Activated gamma-delta T cell treated with Interleukin-2 at 50 U/mL for 16 hours (primary cell): Measurements from ENCODE around the gene NALF2.

Experiments used
- DNase-seq: peaks from one replicate; pipeline ENCODE4 v3.0.0-alpha.2; 2020

The NALF2 gene

GRCh38 chrX:69503782-69504625, at the start of gene NALF2:
NALF2 (plus strand) TSS chrX:69504326; CDS start chrX:69505283, 957 bp downstream.
- DNase-seq: no peak

DNA sequence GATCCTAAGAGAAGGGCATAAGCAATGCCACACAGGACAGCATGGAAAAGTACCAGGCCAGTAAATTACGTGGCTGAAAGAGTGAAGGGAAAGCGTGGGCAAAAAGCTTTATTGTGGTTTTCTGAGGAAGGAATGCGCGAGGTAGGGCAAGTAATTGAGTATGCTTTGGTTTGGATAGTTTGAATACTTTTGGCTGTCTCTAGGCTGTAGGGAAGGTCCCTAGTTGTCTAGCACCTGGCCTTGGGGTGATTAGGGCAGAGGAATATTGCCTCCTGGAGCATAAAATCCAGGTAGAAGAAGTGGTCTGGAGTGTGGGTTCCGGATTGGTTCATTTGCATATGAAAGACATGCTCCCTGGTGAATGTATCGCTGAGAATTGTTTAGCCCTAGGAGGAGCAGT, 46.4 kb upstream of the NALF2 start:
- DNase-seq: no peak

- DNase-seq: no peak
These were observed 37.6 kb upstream of the NALF2 start for GRCh38 chrX:69466546-69466945.

GRCh38 chrX:69469975-69470374, 34.2 kb upstream of the NALF2 start:
- DNase-seq: no peak

- DNase-seq: no peak
These were observed 14.5 kb upstream of the NALF2 start for GRCh38 chrX:69489625-69490024.

DNA sequence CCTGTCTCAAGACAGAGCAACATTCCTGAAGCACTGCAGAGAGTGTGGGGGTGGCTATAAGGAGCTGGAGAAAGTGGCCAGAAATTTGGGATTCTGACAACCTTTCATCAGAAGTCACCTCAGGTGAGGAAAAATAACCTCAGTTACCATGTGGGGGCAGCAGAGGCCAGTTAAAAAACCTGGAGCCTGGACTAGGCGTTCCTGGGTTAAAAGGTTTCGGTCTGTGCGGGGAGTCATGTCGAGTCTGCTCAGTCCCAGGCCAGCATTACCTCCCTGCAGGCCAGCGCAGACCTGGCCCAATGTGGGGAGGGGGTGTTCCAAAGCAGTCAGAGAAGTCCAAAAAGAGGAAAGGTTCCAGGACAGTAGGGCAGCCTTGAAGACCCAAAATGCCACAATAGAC, 10.9 kb upstream of the NALF2 start:
- no peak for DNase-seq

DNA sequence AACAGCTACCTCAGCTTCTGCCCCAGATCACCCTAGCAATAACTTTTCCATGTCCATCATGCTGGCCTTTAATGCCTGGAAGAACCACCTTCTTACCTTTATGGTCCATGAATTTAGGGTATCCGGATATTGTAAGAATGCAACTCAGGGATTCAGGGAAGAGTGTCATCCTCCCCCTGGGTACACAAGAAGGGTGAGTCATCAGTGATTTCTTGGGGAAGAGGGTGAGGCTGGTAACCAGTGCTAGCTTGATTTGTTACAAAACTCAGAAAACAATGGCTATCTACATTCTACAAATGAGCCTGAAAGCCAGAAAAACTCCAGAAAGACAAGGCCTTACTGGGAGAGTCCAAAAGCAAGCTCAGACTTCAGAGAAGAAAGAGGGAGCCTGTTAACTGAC, 10.4 kb upstream of the NALF2 start:
- no peak for DNase-seq

DNA sequence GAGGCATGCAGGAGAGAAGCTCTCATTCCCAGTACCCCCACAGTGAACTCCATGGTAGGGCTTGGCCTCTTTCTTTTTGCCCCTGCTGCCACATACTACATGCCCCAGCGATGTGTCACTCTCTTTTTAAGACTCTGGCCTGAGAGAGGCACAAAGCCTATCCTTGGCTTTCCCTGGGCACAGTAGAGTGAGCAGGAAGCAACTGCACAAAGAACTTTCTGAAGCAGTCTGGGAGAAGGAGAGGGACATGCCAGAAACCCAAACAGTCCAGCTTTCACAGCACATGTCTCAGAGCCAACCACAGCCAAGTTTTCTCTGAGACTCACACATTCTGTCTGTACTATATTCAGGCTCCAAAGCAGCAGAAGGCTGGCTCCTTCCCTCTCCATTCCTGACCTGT, 7.9 kb upstream of the NALF2 start:
- no peak for DNase-seq

GRCh38 chrX:69501429-69501828, 2.7 kb upstream of the NALF2 start:
- no peak for DNase-seq

GRCh38 chrX:69503228-69503781, 821 bp upstream of the NALF2 start:
- no peak for DNase-seq

GRCh38 chrX:69504626-69505612, 793 bp downstream of the NALF2 start:
- no peak for DNase-seq

GRCh38 chrX:69505772-69506616, 1.9 kb downstream of the NALF2 start:
- DNase-seq: no peak

DNA sequence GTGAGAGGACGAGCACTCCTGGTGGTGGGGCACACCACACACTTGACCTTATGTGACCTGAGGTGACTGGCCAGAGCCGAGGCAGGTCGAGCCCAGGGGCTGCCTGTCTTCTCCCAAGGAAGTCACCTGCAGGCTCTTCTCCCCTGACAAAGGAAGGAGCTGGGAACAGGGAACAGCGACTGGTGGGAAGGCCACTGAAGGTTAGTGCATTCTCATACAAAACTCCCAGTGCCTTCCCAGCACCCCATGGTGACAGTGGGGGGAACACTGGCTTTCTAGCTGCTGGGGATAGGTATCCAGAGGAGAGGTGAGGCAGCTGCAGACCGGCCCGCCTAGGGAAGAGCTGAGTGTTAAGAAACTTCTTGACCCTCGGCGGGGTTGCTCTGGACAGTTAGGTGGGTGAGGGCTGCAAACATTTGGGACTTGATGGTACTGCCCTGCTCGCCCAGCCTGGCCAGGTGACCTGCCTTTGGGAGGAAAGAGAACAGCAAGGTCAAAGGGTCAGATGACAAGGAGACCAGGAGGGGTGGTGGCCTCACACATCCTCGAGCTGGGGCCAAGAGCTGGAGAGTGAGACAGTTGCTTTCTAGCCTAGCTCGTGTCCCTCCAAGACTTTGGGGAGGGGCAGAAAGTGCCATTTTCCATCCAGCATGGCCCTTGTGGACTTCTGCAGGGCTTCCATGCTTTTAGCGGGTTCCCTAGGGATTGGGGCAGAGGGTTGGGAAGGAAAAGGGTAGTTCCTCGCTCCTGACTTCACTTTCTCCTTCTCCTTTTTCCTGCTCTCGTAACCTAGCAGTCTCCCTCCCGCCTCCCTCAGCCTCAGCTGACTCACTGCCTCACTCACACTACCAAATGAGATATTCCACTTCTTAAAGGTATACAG, 2.7 kb downstream of the NALF2 start:
- DNase-seq: no peak

DNA sequence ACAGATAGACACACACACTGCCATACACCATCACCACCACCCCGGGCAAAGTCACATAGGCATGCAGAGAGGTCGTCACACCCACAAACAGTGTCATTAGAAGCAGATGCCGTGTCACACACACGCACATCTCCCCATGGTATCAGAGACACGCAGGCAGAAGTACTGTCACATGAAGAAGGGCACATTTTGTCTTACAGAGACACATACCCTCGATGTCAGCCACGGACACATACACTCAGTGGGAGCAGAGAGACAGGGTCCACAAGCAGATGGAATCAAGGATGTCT, 3.3 kb downstream of the NALF2 start:
- no peak for DNase-seq

- no peak for DNase-seq
These were observed 4.5 kb downstream of the NALF2 start for GRCh38 chrX:69508610-69509009.

- DNase-seq: no peak
These were observed 6.1 kb downstream of the NALF2 start for GRCh38 chrX:69510137-69510715.

- DNase-seq: no peak
These were observed 6.9 kb downstream of the NALF2 start for GRCh38 chrX:69510914-69511513.

GRCh38 chrX:69522052-69522451, 17.9 kb downstream of the NALF2 start:
- DNase-seq: no peak

DNA sequence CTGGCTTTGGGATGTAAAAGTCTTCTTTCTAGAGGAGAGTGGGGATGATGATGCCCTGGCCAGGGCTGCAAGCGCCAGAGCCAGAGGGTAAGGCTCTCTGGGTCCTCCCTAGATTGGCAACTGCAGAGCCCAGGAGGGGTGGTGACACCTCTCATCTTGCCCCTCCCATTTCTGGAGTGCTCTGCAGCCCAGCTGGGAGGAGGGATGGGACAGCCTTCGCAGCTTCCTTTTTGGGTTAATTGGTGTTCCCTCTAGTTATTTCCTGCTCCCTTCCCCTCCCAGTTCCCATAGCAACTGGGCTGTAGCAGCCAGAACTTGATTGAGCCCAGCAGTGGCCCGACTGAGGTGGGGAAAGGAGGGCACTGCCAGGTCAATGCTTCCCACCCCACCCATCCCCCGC, 19.2 kb downstream of the NALF2 start:
- no peak for DNase-seq

- DNase-seq: no peak
These were observed 20.7 kb downstream of the NALF2 start for GRCh38 chrX:69524781-69525363.
